PFSK-1 (cell line): ENCODE measurements around the gene CSPG4.

Experiments
- FOXP2 ChIP-seq: optimal IDR thresholded peaks from 2 replicates; pipeline ENCODE3; 2011; ENCODE audit warnings: borderline replicate concordance, control low read depth, inconsistent platforms; ENCODE audit not compliant: insufficient read depth; ENCODE audit errors: extremely low read length, extremely low read depth
- POLR2AphosphoS5 ChIP-seq: IDR thresholded peaks from 2 replicates; pipeline ENCODE4 v1.6.1; 2012; ENCODE audit warnings: low read depth, mild to moderate bottlenecking, control low read depth, low read length, moderate library complexity
- SIN3A ChIP-seq: IDR thresholded peaks from 2 replicates; pipeline ENCODE4 v1.6.1; 2012; ENCODE audit warnings: mild to moderate bottlenecking, low read length, moderate library complexity, borderline replicate concordance; ENCODE audit not compliant: insufficient read depth
- TAF1 ChIP-seq: IDR thresholded peaks from 2 replicates; pipeline ENCODE4 v1.6.1; 2012; ENCODE audit warnings: low read length, control low read depth, borderline replicate concordance; ENCODE audit not compliant: insufficient read depth
- TF ChIP-seq, protein P1 (sequence below), 2 experiments: IDR thresholded peaks; 2 replicates each; pipeline versions ENCODE4 v1.6.1 to v1.8.0; 2011 to 2012; ENCODE audit warnings: low read depth in 2 of 2, low read length in 2 of 2, control low read depth in 1 of 2, inconsistent platforms in 1 of 2, mild to moderate bottlenecking in 1 of 2, moderate library complexity in 1 of 2; ENCODE audit not compliant: insufficient read depth in 1 of 2

CSPG4 gene

DNA sequence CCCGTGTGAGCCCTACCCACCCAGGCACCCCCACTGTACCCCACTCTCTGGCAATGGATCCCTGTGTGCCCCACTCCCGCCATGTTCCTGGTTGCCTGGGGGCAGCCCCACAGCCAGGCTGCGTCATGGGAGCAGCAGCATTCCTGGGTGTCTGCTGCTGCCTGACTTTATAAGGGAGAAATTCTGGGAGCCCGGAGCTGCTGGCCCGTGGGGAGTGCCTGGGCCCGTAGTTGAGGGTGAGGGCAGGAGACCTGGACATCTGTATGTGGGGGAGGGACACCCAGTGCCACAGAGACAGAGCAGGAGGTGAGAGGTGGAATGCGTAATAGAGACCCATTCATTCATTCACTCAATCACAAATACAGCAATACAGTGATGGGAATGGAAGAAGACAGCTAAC lies 15.1 kb downstream of the CSPG4 start:
- TF ChIP-seq POLR2AphosphoS5 (no peak), TAF1 (no peak), FOXP2 (no peak), SIN3A (no peak)
- TF ChIP-seq, protein P1, sequence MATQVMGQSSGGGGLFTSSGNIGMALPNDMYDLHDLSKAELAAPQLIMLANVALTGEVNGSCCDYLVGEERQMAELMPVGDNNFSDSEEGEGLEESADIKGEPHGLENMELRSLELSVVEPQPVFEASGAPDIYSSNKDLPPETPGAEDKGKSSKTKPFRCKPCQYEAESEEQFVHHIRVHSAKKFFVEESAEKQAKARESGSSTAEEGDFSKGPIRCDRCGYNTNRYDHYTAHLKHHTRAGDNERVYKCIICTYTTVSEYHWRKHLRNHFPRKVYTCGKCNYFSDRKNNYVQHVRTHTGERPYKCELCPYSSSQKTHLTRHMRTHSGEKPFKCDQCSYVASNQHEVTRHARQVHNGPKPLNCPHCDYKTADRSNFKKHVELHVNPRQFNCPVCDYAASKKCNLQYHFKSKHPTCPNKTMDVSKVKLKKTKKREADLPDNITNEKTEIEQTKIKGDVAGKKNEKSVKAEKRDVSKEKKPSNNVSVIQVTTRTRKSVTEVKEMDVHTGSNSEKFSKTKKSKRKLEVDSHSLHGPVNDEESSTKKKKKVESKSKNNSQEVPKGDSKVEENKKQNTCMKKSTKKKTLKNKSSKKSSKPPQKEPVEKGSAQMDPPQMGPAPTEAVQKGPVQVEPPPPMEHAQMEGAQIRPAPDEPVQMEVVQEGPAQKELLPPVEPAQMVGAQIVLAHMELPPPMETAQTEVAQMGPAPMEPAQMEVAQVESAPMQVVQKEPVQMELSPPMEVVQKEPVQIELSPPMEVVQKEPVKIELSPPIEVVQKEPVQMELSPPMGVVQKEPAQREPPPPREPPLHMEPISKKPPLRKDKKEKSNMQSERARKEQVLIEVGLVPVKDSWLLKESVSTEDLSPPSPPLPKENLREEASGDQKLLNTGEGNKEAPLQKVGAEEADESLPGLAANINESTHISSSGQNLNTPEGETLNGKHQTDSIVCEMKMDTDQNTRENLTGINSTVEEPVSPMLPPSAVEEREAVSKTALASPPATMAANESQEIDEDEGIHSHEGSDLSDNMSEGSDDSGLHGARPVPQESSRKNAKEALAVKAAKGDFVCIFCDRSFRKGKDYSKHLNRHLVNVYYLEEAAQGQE (IDR thresholded peaks at IDR 0.05; ENCODE audit: insufficient read depth in 1 of 2, low read depth in 2 of 2, low read length in 2 of 2), result no peak

DNA sequence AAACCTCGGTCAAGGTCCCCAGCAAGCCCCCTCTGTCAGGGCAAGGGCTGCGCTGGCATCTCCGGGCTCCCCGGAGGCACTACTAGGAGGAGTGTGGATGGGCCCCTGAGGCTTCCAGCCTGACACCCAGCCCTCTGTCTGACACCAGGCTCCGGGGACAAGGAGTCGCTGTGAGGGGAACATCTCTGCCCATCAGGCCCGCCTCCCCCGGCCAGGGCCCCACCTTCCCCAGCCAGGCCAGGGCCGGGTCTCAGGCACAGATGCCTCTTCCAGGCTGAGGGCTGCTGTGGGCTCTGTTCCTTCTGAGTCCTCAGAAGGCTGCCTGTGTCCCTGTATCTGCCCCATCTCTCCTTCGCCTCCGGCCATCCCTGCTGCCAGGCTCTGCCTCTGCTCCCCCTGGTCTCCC lies 15.8 kb downstream of the CSPG4 start:
- no peak for TF ChIP-seq TAF1
- no peak for TF ChIP-seq SIN3A
- TF ChIP-seq POLR2AphosphoS5, result no peak
- no peak for TF ChIP-seq FOXP2
- TF ChIP-seq, protein P1 (IDR thresholded peaks at IDR 0.05; ENCODE audit: insufficient read depth in 1 of 2, low read depth in 2 of 2, low read length in 2 of 2), result no peak

DNA sequence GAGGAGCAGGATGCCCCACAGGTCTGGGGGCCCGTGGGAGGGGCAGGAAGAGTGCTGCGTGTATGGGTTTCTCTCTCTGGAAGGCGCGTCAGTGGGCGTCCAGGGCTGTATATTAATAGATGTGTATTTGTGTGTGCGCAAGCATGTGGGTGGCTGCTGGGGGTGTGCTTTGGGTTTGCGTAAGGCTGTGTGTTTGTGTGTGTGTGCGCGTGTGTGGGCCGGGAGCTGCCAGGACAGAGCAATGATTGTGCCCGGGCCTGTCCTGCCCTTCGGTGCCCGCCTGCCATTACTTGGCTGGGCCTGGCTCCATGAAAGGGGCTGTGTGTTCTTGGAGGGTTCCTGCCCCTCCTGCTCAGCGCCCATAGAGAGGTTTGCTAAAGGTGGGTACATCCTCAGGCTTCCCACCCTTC lies 16.3 kb downstream of the CSPG4 start:
- TF ChIP-seq TAF1 (no peak), FOXP2 (no peak), SIN3A (no peak), POLR2AphosphoS5 (no peak)
- TF ChIP-seq, protein P1 (IDR thresholded peaks at IDR 0.05; ENCODE audit: insufficient read depth in 1 of 2, low read depth in 2 of 2, low read length in 2 of 2), result no peak

DNA sequence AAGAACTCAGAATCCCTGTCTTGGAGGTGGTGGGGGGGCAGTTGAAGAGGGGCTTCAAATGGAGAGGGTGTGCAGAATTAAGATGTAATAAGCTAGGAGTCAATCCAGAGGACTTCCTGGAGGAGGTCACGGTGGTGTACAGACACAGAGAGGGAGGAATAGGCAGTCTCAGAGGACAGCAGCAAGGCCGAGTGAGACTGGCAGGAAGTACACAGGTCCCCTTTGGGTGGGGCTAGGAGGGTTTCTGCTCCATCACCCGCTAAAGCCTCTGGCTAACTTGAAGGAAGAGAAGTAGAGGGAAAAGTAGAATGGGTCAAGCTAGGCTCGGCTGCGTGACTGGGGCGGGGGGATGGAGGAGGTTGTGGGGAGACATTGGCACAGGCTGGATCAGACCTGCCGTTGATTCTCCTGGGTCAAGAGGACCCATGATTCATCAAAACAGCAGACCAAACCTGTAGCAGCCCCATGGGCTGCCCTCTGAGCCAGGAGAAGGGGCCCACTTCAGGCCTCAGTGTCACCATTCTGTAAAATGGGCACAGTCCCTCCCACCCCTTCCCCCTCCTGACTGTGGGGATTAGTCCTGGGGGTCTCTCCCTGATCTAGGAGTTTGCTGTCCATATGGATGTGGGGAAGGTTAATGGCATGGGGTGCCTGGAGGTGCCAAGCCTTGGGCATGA lies 16.9 kb downstream of the CSPG4 start:
- no peak for TF ChIP-seq TAF1
- TF ChIP-seq SIN3A, result no peak
- TF ChIP-seq FOXP2, result no peak
- no peak for TF ChIP-seq POLR2AphosphoS5
- TF ChIP-seq, protein P1 (IDR thresholded peaks at IDR 0.05; ENCODE audit: insufficient read depth in 1 of 2, low read depth in 2 of 2, low read length in 2 of 2), result no peak

DNA sequence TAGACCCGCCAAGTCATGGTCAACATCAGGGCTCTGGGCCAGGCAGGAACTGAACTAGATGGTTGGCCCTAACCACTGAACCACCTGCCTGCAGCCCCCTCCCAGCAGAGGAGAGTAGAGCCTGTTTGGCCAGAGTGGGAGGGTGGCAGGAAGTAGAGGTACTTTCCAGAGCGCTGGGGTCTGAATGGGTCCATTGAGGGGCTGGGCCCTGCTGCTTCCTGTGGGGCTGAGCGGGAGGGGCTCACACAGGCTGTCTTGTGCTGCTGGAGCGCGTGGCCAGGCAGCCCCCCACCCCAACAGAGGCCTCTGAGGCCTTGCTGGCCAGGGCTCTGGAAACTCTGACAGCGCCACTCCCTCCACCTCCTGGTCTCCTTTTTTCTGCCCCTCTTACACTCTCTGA lies 17.4 kb downstream of the CSPG4 start:
- TF ChIP-seq, protein P1 (IDR thresholded peaks at IDR 0.05; ENCODE audit: insufficient read depth in 1 of 2, low read depth in 2 of 2, low read length in 2 of 2), result no peak
- no peak for TF ChIP-seq SIN3A
- TF ChIP-seq POLR2AphosphoS5, result no peak
- no peak for TF ChIP-seq FOXP2
- no peak for TF ChIP-seq TAF1
